GM12892 (cell line): ENCODE measurements around the gene PPP1R37.
"Not testable (repeated sequence)": the region's sequence is repeated elsewhere in the genome, so short reads cannot be mapped to it uniquely, and the experiment has no call there.

Experiments used
- DNase-seq: peaks from one replicate; pipeline ENCODE4 v3.0.0; 2011; ENCODE audit not compliant: insufficient read length
- FAIRE-seq: peaks from 2 replicates; lab custom pipeline; 2011; peaks lifted over from hg19 to GRCh38; lab: Jason Lieb, UNC
- POLR2A ChIP-seq: IDR thresholded peaks from 2 replicates; pipeline ENCODE4 v1.6.1; 2011; ENCODE audit warnings: low read depth, low read length, control low read depth
- POLR2AphosphoS5 ChIP-seq: IDR thresholded peaks from 2 replicates; pipeline ENCODE4 v1.6.1; 2011; ENCODE audit warnings: low read depth, low read length, control low read depth
- TAF1 ChIP-seq: IDR thresholded peaks from 2 replicates; pipeline ENCODE4 v1.6.1; 2011; ENCODE audit warnings: low read depth, mild to moderate bottlenecking, control low read depth, low read length, borderline replicate concordance

Gene PPP1R37

DNA sequence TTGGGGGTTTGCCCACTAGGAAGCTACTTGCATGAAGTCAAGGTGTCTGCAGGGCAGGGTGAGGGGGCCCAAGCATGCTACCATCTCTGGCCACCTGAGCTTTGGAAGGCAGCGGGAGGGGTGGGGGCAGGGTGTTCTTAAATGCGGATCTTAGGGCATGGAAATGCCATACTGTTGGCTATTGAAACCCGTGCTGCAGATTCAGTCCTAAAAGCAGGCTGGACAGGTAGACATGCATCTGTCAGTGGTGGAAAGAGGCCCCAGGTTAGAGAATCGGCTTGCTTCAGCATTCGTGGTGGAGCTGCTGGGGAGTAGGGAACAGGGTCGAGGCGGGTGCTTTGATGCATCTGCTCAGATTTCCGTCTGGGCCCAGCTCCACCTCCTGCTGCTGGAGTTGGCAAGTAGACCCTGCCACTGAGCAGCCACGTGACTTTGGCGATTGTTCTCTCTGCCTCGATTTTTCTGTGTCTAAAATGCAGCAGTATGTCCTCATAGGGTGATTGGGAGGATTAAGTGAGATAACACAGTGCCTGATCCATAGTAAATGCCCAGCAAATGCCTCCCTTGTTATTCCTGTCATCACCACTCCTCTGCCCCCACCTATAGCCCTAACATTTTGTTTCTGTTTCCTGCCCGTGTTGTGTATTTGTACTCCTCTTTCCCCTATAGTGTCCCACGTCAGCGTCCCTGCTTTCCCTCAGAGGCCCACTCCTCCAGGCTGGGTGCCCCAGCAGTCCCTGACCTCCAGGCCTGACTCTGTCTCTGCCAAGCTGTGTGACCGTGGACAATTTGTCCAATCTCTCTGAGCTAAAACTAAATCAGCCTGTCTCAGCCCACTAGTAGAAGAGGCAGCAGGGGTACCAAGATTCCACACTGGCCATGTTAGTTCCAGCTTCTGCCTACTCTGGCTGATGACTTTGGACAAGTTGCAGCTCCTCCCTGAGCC, 5.8 kb downstream of the PPP1R37 start:
- FAIRE-seq (no peak), DNase-seq (no peak)
- TF ChIP-seq TAF1 = no peak
- TF ChIP-seq POLR2AphosphoS5 = no peak
- no peak for TF ChIP-seq POLR2A

DNA sequence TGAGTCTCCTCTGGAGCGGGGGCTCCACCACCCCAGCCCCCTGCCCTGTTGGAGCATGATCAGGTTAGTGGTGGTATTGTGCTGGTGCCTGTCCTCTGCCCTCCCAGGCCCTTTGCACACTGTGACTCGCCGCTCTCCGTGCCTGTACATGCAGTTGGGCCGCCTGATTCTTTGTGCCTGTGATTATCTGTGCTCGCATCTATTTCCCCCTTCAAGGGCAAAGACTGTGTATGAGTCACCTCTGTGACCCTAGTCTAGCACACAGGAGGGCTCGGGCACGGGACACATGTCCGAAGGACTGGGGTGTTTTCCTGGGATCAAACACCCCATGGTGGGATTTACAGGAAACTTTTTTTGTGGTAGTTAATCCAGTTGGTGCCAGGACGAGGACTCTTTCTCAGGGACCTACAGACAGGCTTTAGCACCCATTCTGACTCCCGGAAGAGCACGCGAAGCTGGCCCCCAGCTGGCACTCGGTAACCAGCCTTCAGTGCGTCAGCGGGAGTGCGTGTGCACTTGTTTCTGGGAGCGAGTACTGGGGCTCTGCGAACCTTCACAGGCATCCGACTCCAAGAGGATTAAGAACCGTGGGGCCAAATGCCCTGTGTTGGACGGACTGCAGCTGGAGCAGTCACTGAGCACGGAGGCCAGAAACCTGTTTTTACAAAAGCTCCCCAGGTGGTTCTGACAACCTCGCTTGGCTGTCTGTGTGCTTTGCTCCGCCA, 6.7 kb downstream of the PPP1R37 start:
- FAIRE-seq = no peak
- no peak for TF ChIP-seq TAF1
- no peak for TF ChIP-seq POLR2AphosphoS5
- no peak for TF ChIP-seq POLR2A
- no peak for DNase-seq

DNA sequence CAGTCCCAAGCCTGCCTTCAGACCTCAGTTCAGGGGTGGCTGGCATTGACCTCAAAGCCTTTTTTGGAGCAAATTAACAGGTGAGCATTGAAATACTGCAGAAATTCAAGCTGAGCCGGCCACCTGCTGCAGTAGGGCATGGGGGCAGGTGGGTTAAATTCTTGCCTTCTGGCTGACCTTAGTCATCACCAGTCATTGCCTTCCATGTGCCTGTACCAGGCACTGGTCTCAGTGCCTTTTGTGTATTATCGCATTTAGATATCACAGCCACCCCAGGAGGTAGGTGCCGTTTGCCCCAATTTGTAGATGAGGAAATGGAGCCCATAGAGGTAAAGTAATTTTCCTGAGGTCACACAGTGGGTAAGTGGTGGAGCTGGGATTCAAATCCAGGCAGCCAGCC, 7.2 kb downstream of the PPP1R37 start:
- no peak for DNase-seq
- no peak for FAIRE-seq

DNA sequence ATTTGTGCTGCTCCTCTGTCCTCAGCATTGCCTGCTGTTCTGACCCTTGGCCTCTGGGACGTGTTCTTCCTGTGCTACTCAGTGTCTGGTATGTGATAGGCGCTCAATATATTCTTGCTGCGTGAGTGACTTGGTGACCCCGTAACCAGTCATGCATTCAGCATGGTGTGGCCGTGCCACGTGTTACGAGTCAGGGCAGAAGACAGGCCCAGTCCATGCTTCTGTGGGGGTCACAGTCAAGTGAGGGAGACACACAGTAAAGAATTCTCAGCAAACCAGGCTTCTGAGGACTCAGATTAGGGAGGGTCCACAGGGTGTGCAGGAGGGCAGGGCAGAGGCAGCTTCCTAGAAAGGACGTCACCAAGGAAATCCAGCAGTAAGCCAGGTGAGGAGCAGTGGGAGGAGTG, 7.9 kb downstream of the PPP1R37 start:
- TF ChIP-seq POLR2AphosphoS5 (no peak), TAF1 (no peak)
- FAIRE-seq (no peak), DNase-seq (no peak)

More for the DNA sequence above, 7.2 kb downstream of the PPP1R37 start:
- TF ChIP-seq POLR2A = no peak
- no peak for TF ChIP-seq TAF1
- no peak for TF ChIP-seq POLR2AphosphoS5

DNA sequence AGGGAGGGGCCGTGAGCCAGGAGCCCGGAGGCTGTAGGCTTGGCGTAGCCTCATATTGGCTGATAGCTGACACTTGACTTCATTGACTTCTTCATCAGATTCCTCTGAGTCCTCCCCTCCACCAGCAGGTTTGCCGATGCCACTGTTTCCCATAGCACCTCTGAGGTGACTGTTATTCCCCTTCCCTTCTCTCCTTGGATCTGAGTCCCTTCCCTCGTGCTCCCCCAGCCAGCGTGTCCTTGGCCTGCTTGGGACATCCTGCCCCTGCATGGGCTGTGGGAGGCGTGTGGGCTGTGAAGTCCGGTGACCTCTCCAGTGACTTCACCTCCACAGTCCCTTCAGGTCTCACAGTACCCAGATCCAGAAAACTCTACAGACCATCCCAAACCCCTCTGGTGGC, 8.8 kb downstream of the PPP1R37 start:
- no peak for TF ChIP-seq TAF1
- no peak for TF ChIP-seq POLR2A
- no peak for TF ChIP-seq POLR2AphosphoS5
- DNase-seq = no peak
- no peak for FAIRE-seq

DNA sequence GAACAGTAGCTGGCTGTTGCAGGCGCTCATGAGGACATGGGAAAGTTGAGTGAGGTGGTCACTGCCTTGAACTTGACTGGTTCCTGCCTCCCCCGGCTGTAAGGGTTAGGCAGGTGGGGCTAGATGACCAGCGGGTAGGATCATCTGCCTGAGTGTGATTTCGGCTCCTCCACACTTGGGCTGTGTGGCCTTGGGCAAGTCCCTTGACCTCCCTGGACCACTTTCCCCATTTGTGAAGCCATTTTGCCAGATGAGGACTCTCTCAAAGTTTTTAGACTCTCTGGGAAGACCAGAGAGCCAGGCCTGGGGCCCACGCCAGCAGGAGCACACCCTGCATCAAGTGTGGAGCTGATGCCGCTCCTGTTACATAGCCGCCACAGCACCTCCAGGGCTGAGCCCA, 9.5 kb downstream of the PPP1R37 start:
- no peak for DNase-seq
- FAIRE-seq = no peak
- TF ChIP-seq POLR2A = no peak
- TF ChIP-seq TAF1 = no peak
- TF ChIP-seq POLR2AphosphoS5 = no peak

DNA sequence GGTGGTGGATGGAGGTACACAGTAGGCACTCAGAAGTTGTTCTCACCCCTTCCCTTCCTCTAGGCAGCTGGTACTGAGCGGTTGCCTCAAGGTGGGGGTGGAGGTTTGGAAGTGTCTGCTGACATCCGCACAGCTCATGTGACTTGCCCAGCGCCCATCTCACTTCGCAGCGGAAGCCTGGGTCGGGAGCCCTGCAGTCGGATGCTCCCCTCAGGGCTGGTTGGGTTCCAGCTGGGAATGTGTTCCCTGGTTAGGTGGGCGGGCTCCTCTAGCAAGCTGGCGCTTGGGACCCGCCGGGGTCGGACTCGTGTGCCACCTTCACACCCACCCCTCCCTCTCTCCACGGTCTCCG, 10.2 kb downstream of the PPP1R37 start:
- FAIRE-seq = no peak
- TF ChIP-seq POLR2AphosphoS5 (no peak), POLR2A (no peak), TAF1 (no peak)
- DNase-seq = no peak

DNA sequence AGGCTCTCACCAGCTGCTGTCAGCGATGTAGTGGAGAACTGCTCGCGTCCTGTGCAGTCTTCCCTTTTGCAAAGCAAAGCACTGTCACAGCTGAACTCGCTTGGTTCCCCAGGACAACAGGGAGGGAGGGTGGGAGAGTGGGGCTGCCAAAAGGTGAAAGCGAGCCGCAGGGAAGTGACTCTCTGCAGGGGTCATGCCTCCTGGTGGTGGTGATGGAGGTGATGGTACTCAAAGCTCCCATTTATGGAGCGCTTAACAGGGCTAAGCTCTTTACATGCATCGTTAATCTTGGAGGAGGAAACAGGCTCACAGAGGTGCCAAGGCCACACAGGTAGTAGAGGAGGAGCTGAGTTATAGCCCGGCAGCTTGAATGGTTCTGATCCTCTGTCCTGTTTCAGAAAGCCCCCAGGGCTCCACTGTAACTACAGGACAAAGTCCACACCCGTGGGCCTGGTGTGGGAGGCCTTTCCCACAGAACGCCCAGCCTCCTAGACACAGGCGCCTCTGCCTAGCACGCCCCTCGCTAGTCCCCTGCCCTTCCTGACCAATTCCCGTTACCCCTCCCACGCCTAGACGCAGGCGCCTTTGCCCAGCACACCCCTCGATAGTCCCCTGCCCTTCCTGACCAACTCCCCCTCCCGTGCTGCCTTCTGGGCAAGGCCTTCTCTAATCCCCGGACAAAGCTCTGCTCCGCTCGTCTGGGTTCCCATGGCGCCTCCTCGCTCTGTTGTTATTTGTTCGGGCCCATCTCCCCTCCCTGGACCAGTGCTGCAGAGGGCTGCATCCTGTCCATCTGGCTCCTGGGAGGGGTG, 10.7 kb downstream of the PPP1R37 start:
- DNase-seq = no peak
- no peak for FAIRE-seq
- TF ChIP-seq POLR2A = no peak
- TF ChIP-seq POLR2AphosphoS5 = no peak
- no peak for TF ChIP-seq TAF1

DNA sequence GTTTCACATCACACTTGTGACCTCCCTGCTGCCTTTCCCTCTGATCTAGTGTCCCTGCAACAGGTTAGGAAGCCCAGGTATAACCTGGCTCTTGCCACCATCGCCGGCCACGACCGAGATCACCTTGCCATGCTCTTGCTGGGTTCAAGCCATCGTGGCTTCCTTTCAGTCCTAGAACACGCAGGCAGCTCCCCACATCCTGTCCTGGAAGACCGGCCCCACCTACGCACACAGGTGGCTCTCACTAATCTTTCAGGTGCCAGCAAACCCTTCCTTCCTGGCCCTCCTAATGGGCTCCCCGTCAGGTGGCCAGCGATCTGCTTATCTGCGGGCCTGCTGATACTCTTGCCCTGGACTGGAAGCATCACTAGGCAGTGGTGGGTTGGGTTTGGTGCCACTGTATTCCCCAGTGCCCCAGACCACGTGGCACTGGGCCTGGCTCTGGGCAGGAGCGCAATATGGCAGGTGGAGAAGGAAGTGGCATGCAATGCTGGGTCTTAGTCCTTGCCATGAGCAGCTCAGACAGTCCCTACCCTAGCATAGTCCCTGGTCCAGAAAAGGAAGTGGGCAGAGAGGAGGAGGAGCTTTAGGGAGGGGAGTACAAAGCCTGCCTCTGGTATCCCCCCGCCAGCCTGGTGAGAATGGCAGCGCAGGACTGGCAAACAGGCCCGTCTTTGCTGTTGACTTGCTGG, 11.8 kb downstream of the PPP1R37 start:
- FAIRE-seq (peak; percentile 70), DNase-seq (no peak)
- TF ChIP-seq TAF1 (no peak), POLR2AphosphoS5 (no peak), POLR2A (no peak)

DNA sequence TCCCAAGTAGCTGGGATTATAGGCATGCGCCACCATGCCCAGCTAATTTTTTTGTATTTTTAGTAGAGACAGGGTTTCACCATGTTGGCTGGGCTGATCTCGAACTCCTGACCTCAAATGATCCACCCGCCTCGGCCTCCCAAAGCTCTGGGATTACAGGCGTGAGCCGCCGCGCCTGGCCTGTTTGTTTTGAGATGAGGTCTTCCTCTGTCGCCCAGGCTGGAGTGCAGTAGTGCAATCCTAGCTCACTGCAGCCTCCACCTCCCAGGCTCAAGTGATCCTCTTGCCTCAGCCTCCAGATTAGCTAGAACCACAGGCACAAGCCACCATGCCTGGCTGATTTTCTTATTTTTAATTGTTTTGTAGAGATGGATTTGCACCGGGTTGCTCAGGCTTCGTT, 13.4 kb downstream of the PPP1R37 start:
- DNase-seq, FAIRE-seq: not testable (repeated sequence)

DNA sequence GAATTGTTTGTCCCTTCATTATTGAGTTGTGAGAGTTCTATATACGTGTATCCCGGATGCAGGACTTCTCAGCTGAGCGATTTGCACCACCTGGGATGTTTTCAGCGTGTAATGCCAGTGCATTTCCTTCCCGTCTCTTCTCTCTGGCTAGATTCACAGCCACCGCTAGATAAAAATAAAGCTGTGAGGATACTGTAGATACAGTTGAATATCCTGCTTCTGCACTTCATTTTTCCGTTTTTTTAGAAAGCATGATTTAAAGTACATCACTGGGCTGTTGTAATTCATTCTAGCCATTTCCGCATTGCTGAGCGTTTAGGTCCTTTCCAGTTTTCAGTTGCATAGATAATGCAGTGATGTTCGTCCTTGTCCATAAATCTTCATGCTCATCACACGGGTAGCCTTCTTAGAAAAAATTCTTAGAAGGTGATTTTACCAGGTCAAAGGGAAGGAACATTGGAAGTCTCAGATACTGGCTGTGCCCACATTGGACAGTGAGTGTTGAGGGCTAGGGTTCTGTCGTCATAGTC, 14.7 kb downstream of the PPP1R37 start:
- TF ChIP-seq POLR2AphosphoS5 = no peak
- no peak for TF ChIP-seq POLR2A
- TF ChIP-seq TAF1 = no peak
- no peak for DNase-seq
- FAIRE-seq = peak; percentile 80
